H1 (cell line): ENCODE results near the gene ATG7. TPM values are rescaled to one million over a fixed set of nuclear protein-coding genes. Genes with fewer than 3 reads are reported as not detected.

ENCODE experiments used
- CTCF ChIA-PET: fragments of 300-600 bp; sonication (Branson Sonifier 250); formaldehyde crosslinking; loops from one replicate; lab custom pipeline; 2021; ENCODE audit not compliant: partially characterized antibody; lab: Charles Lee
- POLR2A ChIA-PET: fragments of 300-600 bp; sonication (Branson Sonifier 250); formaldehyde crosslinking; loops from one replicate; lab custom pipeline; 2021; ENCODE audit warnings: inconsistent platforms; ENCODE audit not compliant: partially characterized antibody; lab: Charles Lee
- DNase-seq, 2 experiments: peaks; one replicate each; pipeline versions ENCODE4 v3.0.0 to v3.0.0-alpha.2; 2010 to 2022; ENCODE audit warnings: low spot score in 2 of 2, low read depth in 1 of 2, mixed read lengths in 1 of 2
- FAIRE-seq: peaks from 2 replicates; lab custom pipeline; 2011; peaks lifted over from hg19 to GRCh38; lab: Jason Lieb, UNC
- H2AFZ ChIP-seq: 2 replicates; pipeline ENCODE4 v1.8.1; 2012; ENCODE audit warnings: low read length, inconsistent platforms
- H2AK5ac ChIP-seq: 2 replicates; pipeline ENCODE4 v1.6.1; 2013; ENCODE audit warnings: low read depth, low read length
- H2BK120ac ChIP-seq: replicated peaks from 2 replicates; pipeline ENCODE3; 2013; ENCODE audit warnings: low read depth, low read length, inconsistent platforms
- H2BK12ac ChIP-seq: 2 replicates; pipeline ENCODE4 v1.6.1; 2013; ENCODE audit warnings: low read depth, low read length
- H2BK15ac ChIP-seq: 2 replicates; pipeline ENCODE4 v1.6.1; 2013; ENCODE audit warnings: low read length
- H2BK20ac ChIP-seq: 2 replicates; pipeline ENCODE4 v1.6.1; 2013; ENCODE audit warnings: low read length
- H2BK5ac ChIP-seq: 2 replicates; pipeline ENCODE4 v1.6.1; 2013; ENCODE audit warnings: low read depth, low read length
- H3K14ac ChIP-seq: 2 replicates; pipeline ENCODE4 v1.6.1; 2013; ENCODE audit warnings: inconsistent platforms; ENCODE audit not compliant: insufficient read length
- H3K18ac ChIP-seq: 2 replicates; pipeline ENCODE4 v1.6.1; 2013; ENCODE audit warnings: low read length; ENCODE audit errors: extremely low read depth
- H3K23ac ChIP-seq: 2 replicates; pipeline ENCODE4 v1.6.1; 2013; ENCODE audit warnings: inconsistent platforms; ENCODE audit not compliant: insufficient read length
- H3K23me2 ChIP-seq: 2 replicates; pipeline ENCODE4 v1.6.1; 2013; ENCODE audit warnings: low read depth, low read length
- H3K27ac ChIP-seq: 2 replicates; pipeline ENCODE4 v1.6.1; 2011; ENCODE audit warnings: low read depth, low read length, inconsistent platforms
- H3K27me3 ChIP-seq, 4 experiments: replicated peaks in 1 of 4; 1 replicate in 1 of 4; 2 replicates in 3 of 4; pipeline versions ENCODE4 v1.6.1 to v1.8.1; 2011 to 2013; ENCODE audit warnings: low read length in 3 of 4, mild to moderate bottlenecking in 3 of 4, inconsistent platforms in 2 of 4, mixed read lengths in 2 of 4, moderate library complexity in 1 of 4; ENCODE audit not compliant: control insufficient read depth in 3 of 4, insufficient read depth in 3 of 4; ENCODE audit errors: extremely low read depth in 1 of 4
- H3K36me3 ChIP-seq, 4 experiments: 2 replicates each; pipeline versions ENCODE4 v1.6.1 to v1.8.1; 2011 to 2013; ENCODE audit warnings: mild to moderate bottlenecking in 4 of 4, low read length in 3 of 4, moderate library complexity in 2 of 4, control low read depth in 1 of 4, inconsistent platforms in 1 of 4; ENCODE audit not compliant: insufficient read depth in 4 of 4, control insufficient read depth in 2 of 4
- H3K4ac ChIP-seq: replicated peaks from 2 replicates; pipeline ENCODE3; 2013; ENCODE audit warnings: low read length, low read depth, mixed read lengths, inconsistent platforms; ENCODE audit not compliant: insufficient read length
- H3K4me1 ChIP-seq, 4 experiments: replicated peaks in 1 of 4; 1 replicate in 1 of 4; 2 replicates in 3 of 4; pipeline versions ENCODE4 v1.6.1 to v1.8.1; 2011 to 2013; ENCODE audit warnings: low read length in 3 of 4, inconsistent platforms in 2 of 4, mixed read lengths in 1 of 4; ENCODE audit not compliant: insufficient read depth in 4 of 4, control insufficient read depth in 3 of 4
- H3K4me2 ChIP-seq, 2 experiments: 2 replicates each; pipeline versions ENCODE4 v1.6.1 to v1.8.1; 2011 to 2013; ENCODE audit warnings: low read depth in 2 of 2, low read length in 2 of 2, control low read depth in 1 of 2, inconsistent platforms in 1 of 2, mild to moderate bottlenecking in 1 of 2; ENCODE audit not compliant: insufficient read depth in 1 of 2
- H3K4me3 ChIP-seq, 4 experiments: fragments of 200-600, 300-600 bp in 1 of 4; sonication (generic), shearing (Covaris generic), sonication (Bioruptor Twin) in 1 of 4; 2 replicates each; pipeline versions ENCODE4 v1.5.1 to v1.8.1; 2011 to 2016; ENCODE audit warnings: low read length in 4 of 4, low read depth in 3 of 4, control low read depth in 2 of 4, inconsistent platforms in 2 of 4, mild to moderate bottlenecking in 2 of 4, mixed read lengths in 1 of 4, moderate library complexity in 1 of 4; ENCODE audit not compliant: insufficient read depth in 2 of 4; ENCODE audit errors: extremely low read depth in 1 of 4
- H3K56ac ChIP-seq: replicated peaks from 2 replicates; pipeline ENCODE3; 2013; ENCODE audit warnings: low read depth, mild to moderate bottlenecking, mixed read lengths, low read length, inconsistent platforms; ENCODE audit not compliant: insufficient read length
- H3K79me1 ChIP-seq: 2 replicates; pipeline ENCODE4 v1.6.1; 2013; ENCODE audit warnings: low read depth, low read length, control low read depth
- H3K79me2 ChIP-seq, 2 experiments: 2 replicates each; pipeline versions ENCODE4 v1.6.1 to v1.8.1; 2012 to 2013; ENCODE audit warnings: low read length in 2 of 2, mild to moderate bottlenecking in 2 of 2, inconsistent platforms in 1 of 2; ENCODE audit not compliant: insufficient read depth in 2 of 2, control insufficient read depth in 1 of 2
- H3K9ac ChIP-seq, 4 experiments: replicated peaks in 1 of 4; 1 replicate in 1 of 4; 2 replicates in 3 of 4; pipeline versions ENCODE4 v1.6.1 to v1.8.1; 2011 to 2013; ENCODE audit warnings: low read depth in 3 of 4, low read length in 3 of 4, control low read depth in 2 of 4, mild to moderate bottlenecking in 2 of 4, moderate library complexity in 2 of 4, inconsistent platforms in 1 of 4; ENCODE audit errors: extremely low read depth in 1 of 4
- H3K9me3 ChIP-seq, 2 experiments: 2 replicates each; pipeline versions ENCODE4 v1.6.1 to v1.8.1; 2012 to 2013; ENCODE audit warnings: mild to moderate bottlenecking in 2 of 2, moderate library complexity in 2 of 2, control low read depth in 1 of 2, inconsistent platforms in 1 of 2, low read depth in 1 of 2, low read length in 1 of 2, mixed read lengths in 1 of 2; ENCODE audit not compliant: insufficient read depth in 2 of 2
- H4K20me1 ChIP-seq, 2 experiments: replicated peaks in 1 of 2; 2 replicates each; pipeline versions ENCODE3 to v1.8.1; 2011 to 2013; ENCODE audit warnings: inconsistent platforms in 2 of 2, low read length in 2 of 2, mild to moderate bottlenecking in 1 of 2; ENCODE audit not compliant: insufficient read depth in 2 of 2, control insufficient read depth in 1 of 2
- H4K5ac ChIP-seq: 2 replicates; pipeline ENCODE4 v1.6.1; 2013; ENCODE audit warnings: low read length, low read depth, mixed read lengths, inconsistent platforms; ENCODE audit not compliant: insufficient read length
- H4K8ac ChIP-seq: 2 replicates; pipeline ENCODE4 v1.8.0; 2013; ENCODE audit warnings: mild to moderate bottlenecking, moderate library complexity, low read length, inconsistent platforms; ENCODE audit not compliant: insufficient read depth; ENCODE audit errors: extremely low read depth
- H4K91ac ChIP-seq: replicated peaks from 2 replicates; pipeline ENCODE3; 2013; ENCODE audit warnings: low read length, mixed read lengths, inconsistent platforms; ENCODE audit not compliant: insufficient read length
- BCL11A ChIP-seq, 2 experiments: IDR thresholded peaks; one replicate each; pipeline ENCODE4 v1.6.1; 2011; ENCODE audit warnings: low read depth in 2 of 2, low read length in 2 of 2, mild to moderate bottlenecking in 2 of 2
- POLR2A ChIP-seq, 2 experiments: IDR thresholded peaks; 1 replicate in 1 of 2; 2 replicates in 1 of 2; pipeline ENCODE4 v1.6.1; 2011; ENCODE audit warnings: low read depth in 2 of 2, low read length in 2 of 2, mild to moderate bottlenecking in 2 of 2; ENCODE audit errors: control extremely low read depth in 1 of 2
- RBBP5 ChIP-seq: IDR thresholded peaks from 2 replicates; pipeline ENCODE4 v1.7.1; 2012; ENCODE audit warnings: low read depth, mild to moderate bottlenecking, inconsistent platforms, low read length, moderate library complexity, borderline replicate concordance
- WGBS, 2 experiments: shearing (Covaris generic) in 1 of 2; methylation state at CpG; one replicate each; pipeline versions ENCODE4 v1.1.6 to v1.1.7; 2013 to 2015; ENCODE audit warnings: low lambda C conversion rate in 2 of 2, mixed read lengths in 2 of 2, inconsistent platforms in 1 of 2, low coverage in 1 of 2, missing lambda C conversion rate in 1 of 2; ENCODE audit not compliant: insufficient replicate concordance in 2 of 2, insufficient coverage in 1 of 2, insufficient read length in 1 of 2; ENCODE audit errors: extremely low coverage in 1 of 2, missing lambda C conversion rate in 1 of 2; 5-methylcytosine and 5-hydroxymethylcytosine counted together
- polyA plus RNA-seq, 7 experiments: library from polyadenylated mRNA; depleted of rRNA in 3 of 7; stranded (reverse) in 5 of 7; unstranded in 2 of 7; fragments of >200 nt in 5 of 7; fragments of 200-250 nt in 2 of 7; gene quantifications; 1 replicate in 5 of 7; 2 replicates in 1 of 7; 4 replicates in 1 of 7; pipeline versions ENCODE4 v1.2.1 to v1.2.3, GENCODE V29; 2011 to 2013; ENCODE audit warnings: missing spikeins in 2 of 7, mixed read lengths in 2 of 7
- total RNA-seq: library from RNA; stranded (reverse); fragmentation: NEBNext Ultra II Directional; extraction: Animal tissue kit (Norgen Biotek cat#: 25700); gene quantifications from 2 replicates; pipeline ENCODE4 v1.2.1, GENCODE V29; 2021
- TF ChIP-seq, protein P1 (sequence below): IDR thresholded peaks from 2 replicates; pipeline ENCODE4 v1.6.1; 2011; ENCODE audit warnings: low read depth, mild to moderate bottlenecking, low read length; ENCODE audit not compliant: insufficient read depth

The ATG7 gene
- total and polyA plus RNA-seq, 2 of the 8 experiments (the other 6 are each of a cell fraction or from before 2014, with no cell fraction given), result 15.0 to 19.1 TPM

DNA sequence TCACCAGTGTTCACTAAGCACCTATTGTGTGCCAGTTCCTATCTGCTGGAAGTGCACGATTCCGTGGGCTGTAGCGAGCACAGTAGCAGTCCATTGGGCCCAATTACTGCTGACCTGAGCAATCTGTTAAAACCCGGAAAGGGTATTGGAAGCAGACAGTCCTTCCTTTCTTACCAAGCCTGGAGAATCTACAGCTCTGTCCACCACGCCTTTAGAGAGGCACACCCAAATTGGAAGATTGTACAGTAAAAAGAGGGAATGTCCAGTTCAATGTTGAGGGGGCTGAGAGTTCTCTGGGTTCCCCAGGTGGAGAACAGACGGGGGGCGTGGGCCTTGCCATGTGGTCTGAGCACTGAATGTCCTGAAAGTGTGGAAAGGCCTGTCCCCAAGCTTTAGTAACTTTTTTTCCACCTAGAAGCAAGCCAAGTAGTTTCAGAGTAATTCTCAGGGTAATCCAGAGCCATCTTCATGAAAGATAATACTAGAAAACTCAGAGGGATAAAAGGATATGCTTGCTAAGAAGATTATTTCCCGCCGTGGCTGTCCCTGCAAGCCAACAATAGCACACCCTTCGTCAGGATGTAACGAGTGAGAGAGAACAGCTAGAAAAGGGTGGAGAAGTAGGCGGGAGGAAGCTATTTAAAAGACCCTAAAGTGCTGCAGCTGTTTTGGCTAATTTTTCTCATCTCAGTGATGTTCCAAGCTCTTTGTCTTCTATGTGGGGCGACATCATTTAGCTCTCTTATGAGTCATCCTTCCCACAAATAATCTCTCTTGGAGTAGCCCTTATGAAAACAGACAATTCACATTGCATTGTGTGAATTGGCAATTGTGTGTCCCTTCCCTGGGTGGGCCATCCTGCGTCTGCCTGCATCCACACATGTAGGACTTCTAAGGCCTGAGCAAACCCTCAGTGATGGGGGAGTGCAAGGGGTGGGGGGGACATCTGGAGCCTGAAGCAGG lies 181.0 kb downstream of the ATG7 start:
- Histone ChIP-seq H2BK20ac (no peak overlapping the region), H3K14ac (no peak overlapping the region), H4K91ac (no peak overlapping the region), H4K20me1 (no peaks in the 10 kb centered on the region), H3K4me2 (no peak overlapping the region), H3K36me3 (no peaks in the 10 kb centered on the region), H4K5ac (no peak overlapping the region), H2AFZ (no peak overlapping the region), H3K79me1 (no peaks in the 10 kb centered on the region), H3K56ac (no peak overlapping the region), H3K9ac (no peak overlapping the region), H3K4me1 (no peaks in the 10 kb centered on the region; a peak in 1 of 7 replicates), H2BK120ac (no peak overlapping the region), H2BK12ac (no peak overlapping the region), H2BK5ac (no peak overlapping the region), H3K4me3 (no peak overlapping the region), H3K27ac (no peak overlapping the region), H4K8ac (no peak overlapping the region), H3K18ac (no peak overlapping the region), H3K27me3 (no peaks in the 10 kb centered on the region), H3K79me2 (no peaks in the 10 kb centered on the region), H3K23me2 (no peaks in the 10 kb centered on the region), H3K9me3 (no peaks in the 10 kb centered on the region), H2AK5ac (no peak overlapping the region), H3K23ac (no peak overlapping the region), H3K4ac (no peak overlapping the region), H2BK15ac (no peak overlapping the region)
- FAIRE-seq (no peak), DNase-seq (no peak)
- ChIA-PET POLR2A (interaction anchor here (0.9 kb wide), 1 partner anchor 11 kb away, joined by 3 read pairs; no protein-coding TSS in a partner anchor), CTCF (interaction anchor here (1.4 kb wide), 1 partner anchor 19 kb away, joined by 4 read pairs; no protein-coding TSS in a partner anchor)
- WGBS, 2 experiments, result 87% methylated on average over 14 of the region's 14 CpGs; no CpG with 5 or more reads in 1 of the 2 experiments
- TF ChIP-seq POLR2A (IDR thresholded peaks at IDR 0.05; ENCODE audit: control extremely low read depth in 1 of 2, low read depth in 2 of 2, low read length in 2 of 2) (no peak), BCL11A (IDR thresholded peaks at IDR 0.05; ENCODE audit: low read depth in 2 of 2, low read length in 2 of 2) (no peak), RBBP5 (no peak)
- TF ChIP-seq, protein P1, sequence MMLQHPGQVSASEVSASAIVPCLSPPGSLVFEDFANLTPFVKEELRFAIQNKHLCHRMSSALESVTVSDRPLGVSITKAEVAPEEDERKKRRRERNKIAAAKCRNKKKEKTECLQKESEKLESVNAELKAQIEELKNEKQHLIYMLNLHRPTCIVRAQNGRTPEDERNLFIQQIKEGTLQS, result no peak
